ENCODE results near the gene ADGRL3.

- TF ChIP-seq POLR2A (IDR thresholded peaks at IDR 0.05) (no peak), CTCF (IDR thresholded peaks at IDR 0.05) (no peak)
Measured at GRCh38 chr4:61308033-61308432, 107.9 kb downstream of the ADGRL3 start.
